ENCODE measurements around the gene MFSD12.

The MFSD12 gene

DNA sequence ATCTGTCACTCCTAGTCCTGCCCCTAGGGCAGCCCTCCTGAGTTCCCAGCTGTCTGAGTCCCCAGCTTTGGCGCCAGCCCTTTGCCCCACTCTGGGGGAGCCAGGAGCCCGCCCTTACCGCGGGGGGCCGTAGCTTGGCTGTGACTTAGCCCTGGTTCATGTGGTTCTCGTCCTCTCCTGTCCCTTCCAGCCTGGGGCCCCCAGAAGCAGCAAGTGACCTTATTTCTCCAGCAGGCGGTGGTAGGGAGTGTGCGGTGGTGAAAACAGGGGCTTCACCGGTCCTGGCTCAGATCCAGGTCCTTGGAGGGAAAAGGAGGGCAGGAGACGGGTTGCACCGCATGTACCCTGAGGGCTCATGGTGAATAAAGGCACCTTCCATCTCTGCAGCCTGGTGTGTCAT is 35.8 kb upstream of the MFSD12 start:
- Histone ChIP-seq H3K27me3 (peaks cover 36% of the 10 kb centered on the region), H3K36me3 (no peaks in the 10 kb centered on the region), H3K4me3 (ENCODE audit: low read depth, low read length) (no peak overlapping the region), H3K9me3 (no peaks in the 10 kb centered on the region; the same call in 1 of the 2 replicates), H3K4me1 (no peaks in the 10 kb centered on the region)
- TF ChIP-seq, protein P1, sequence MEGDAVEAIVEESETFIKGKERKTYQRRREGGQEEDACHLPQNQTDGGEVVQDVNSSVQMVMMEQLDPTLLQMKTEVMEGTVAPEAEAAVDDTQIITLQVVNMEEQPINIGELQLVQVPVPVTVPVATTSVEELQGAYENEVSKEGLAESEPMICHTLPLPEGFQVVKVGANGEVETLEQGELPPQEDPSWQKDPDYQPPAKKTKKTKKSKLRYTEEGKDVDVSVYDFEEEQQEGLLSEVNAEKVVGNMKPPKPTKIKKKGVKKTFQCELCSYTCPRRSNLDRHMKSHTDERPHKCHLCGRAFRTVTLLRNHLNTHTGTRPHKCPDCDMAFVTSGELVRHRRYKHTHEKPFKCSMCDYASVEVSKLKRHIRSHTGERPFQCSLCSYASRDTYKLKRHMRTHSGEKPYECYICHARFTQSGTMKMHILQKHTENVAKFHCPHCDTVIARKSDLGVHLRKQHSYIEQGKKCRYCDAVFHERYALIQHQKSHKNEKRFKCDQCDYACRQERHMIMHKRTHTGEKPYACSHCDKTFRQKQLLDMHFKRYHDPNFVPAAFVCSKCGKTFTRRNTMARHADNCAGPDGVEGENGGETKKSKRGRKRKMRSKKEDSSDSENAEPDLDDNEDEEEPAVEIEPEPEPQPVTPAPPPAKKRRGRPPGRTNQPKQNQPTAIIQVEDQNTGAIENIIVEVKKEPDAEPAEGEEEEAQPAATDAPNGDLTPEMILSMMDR (IDR thresholded peaks at IDR 0.05; ENCODE audit: low read depth, low read length): no peak
- DNase-seq: no peak

DNA sequence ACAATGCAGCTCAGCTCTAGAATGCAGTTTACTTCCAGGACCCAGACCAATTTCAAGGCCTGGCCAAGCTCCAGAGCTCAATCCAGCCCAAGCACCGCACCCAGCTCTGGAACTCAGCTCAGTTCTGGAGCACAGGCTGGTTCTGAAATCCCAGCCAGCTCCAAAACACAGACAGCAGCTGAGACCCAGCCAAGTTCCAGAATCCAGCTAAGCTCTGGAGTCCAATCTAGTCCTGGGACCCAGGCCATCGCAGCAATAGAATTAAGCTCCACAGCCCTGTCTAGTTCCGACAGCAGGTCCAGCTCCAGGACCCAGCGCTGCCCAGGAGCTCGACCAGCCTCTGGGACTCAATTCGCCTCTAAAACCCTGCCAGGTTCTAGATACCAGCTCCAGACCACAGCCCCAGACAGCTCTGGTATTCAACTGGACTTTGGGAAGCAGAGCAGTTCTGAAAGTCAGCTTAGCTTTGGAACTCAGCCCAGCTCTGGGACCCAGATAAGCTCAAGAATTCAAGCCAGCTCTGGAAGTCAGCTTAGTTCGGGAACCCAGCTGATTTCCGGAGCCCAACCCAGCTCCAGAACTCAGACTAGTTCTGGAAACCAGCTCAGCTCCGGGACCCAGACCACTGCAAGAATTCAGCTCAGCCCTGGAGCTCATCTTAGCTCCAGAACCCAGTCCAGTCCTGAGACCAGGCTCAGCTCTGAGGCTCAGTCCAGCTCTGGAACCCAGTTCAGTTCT is 34.7 kb upstream of the MFSD12 start:
- H3K36me3 ChIP-seq: no peaks in the 10 kb centered on the region
- H3K4me1 ChIP-seq: no peaks in the 10 kb centered on the region
- TF ChIP-seq, protein P1 (IDR thresholded peaks at IDR 0.05; ENCODE audit: low read depth, low read length): no peak
- no peaks in the 10 kb centered on the region; the same call in 1 of the 2 replicates for H3K9me3 ChIP-seq
- no peak for DNase-seq
- no peak overlapping the region for H3K4me3 ChIP-seq (ENCODE audit: low read depth, low read length)
- peaks cover 40% of the 10 kb centered on the region for H3K27me3 ChIP-seq

DNA sequence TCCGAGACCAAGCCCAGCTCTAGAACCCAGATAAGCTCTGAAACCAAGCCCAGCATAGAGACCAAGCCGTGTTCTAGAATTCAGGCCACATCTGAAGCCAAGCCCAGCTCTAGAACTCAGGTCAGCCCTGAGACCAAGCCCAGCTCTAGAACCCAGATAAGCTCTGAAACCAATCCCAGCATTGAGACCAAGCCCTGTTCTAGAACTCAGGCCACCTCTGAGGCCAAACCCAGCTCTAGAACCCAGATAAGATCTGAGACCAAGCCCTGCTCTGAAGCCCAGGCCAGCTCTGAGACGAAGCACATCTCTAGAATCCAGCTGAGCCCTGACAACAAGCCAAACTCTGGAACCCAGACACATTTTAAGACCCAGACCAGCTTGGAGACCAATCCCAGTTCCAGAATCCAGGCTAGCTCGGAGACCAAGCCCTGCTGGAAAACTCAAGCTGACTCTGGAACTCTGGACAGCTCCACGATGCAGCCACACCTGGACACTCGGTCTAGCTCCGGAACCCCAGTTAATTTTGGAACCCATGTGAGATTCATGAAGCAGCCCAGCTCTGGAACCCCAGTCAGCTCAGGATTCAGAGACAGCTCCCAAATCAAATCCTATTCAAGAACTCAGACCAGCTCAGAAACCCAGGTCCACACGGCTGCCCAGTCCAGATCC is 33.7 kb upstream of the MFSD12 start:
- Histone ChIP-seq H3K36me3 (no peaks in the 10 kb centered on the region), H3K4me3 (ENCODE audit: low read depth, low read length) (no peak overlapping the region), H3K27me3 (peaks cover 46% of the 10 kb centered on the region), H3K9me3 (no peaks in the 10 kb centered on the region; the same call in 1 of the 2 replicates), H3K4me1 (no peaks in the 10 kb centered on the region)
- TF ChIP-seq, protein P1 (IDR thresholded peaks at IDR 0.05; ENCODE audit: low read depth, low read length): no peak
- no peak for DNase-seq

DNA sequence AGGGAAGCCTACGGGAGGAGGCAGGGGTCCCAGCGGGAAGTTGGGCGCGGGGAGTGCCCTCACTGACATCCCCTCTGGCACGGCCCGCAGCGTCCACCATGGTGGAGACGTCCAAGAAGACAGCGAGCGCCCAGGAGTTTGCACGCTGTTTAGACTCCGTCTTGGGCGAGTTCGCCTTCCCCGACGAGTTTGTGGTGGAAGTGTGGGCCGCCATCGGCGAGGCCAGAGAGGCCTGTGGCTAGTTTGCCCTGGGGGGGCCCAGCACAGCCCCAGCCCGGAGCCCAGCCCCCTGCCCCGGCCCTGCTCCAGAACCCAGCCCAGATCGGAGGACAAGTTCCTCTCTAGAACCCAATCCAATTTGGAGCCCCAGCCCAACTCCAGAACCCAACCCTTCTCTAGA is 32.6 kb upstream of the MFSD12 start:
- no peak for DNase-seq
- Histone ChIP-seq H3K27me3 (peaks cover 50% of the 10 kb centered on the region), H3K36me3 (no peaks in the 10 kb centered on the region), H3K4me3 (ENCODE audit: low read depth, low read length) (no peak overlapping the region), H3K4me1 (no peaks in the 10 kb centered on the region), H3K9me3 (no peaks in the 10 kb centered on the region; the same call in 1 of the 2 replicates)
- TF ChIP-seq, protein P1 (IDR thresholded peaks at IDR 0.05; ENCODE audit: low read depth, low read length): no peak

DNA sequence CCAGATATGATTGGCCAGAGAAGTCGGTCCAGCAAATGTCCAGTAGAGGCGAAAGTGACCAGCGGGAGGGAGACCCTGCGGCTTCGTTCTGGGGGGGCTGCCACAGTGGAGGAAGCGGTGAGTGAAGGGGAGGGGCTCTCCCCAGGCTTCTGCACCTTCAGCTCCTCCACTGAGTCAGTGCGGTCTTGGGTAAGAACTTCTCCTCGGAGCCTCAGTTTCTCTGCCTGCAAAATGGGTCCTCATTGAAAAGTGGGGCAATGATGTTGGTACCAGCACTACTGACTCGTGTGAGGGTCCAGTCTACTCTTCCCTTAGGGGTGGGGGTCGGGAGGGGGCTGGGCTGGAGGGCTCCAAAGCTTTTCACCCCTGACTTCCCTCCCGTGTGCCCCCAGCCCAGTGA is 32.1 kb upstream of the MFSD12 start:
- TF ChIP-seq, protein P1 (IDR thresholded peaks at IDR 0.05; ENCODE audit: low read depth, low read length): no peak
- H3K4me3 ChIP-seq (ENCODE audit: low read depth, low read length): no peak overlapping the region
- no peaks in the 10 kb centered on the region for H3K4me1 ChIP-seq
- no peaks in the 10 kb centered on the region; the same call in 1 of the 2 replicates for H3K9me3 ChIP-seq
- no peak for DNase-seq
- no peaks in the 10 kb centered on the region for H3K36me3 ChIP-seq
- peaks cover 47% of the 10 kb centered on the region for H3K27me3 ChIP-seq

All from BE2C (cell line).